Measurements from ENCODE around the gene PHLPP1. TPM values are rescaled to one million over a fixed set of nuclear protein-coding genes. Genes with fewer than 3 reads are reported as not detected.

PHLPP1 gene
- polyA plus RNA-seq, 2 of the 4 experiments (the other 2 are of a cell fraction), result 6.5 to 12.1 TPM

DNA sequence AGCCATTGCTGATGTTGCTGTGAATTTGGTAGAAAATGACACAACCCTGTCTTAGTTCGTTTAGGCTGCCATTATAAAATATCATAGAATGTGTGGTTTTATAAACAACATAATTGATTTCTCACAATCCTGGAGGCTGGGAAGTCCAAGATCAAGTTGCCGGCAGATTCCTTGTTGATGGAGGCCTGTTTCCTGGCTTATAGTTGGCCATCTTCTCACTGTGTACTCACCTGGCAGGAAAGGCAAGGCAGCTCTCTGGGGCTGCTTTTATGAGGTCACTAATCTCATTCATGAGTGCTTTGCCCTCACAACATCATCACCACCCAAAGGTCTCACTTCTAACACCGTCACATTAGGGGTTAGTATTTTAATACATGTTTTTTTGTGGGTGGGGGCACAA lies 58.4 kb downstream of the PHLPP1 start:
- no peak for DNase-seq (ENCODE audit: low read depth in 1 of 2, low spot score in 1 of 2)
- Histone ChIP-seq H3K27ac (no peak overlapping the region), H3K4me2 (no peak overlapping the region), H3K4me1 (peaks cover 24% of the 10 kb centered on the region), H3K9me3 (no peaks in the 10 kb centered on the region), H3K4me3 (no peak overlapping the region)
- ATAC-seq, result no peak
- CTCF ChIA-PET, result interaction anchor here (0.9 kb wide), 1 partner anchor 20 kb away, joined by 3 read pairs; no protein-coding TSS in a partner anchor
- 83% methylated on average over 3 of the region's 3 CpGs for WGBS (ENCODE audit: missing lambda C conversion rate)
- TF ChIP-seq RCOR1 (IDR thresholded peaks at IDR 0.05; ENCODE audit: low read depth, low read length) (no peak), NR3C1 (IDR thresholded peaks at IDR 0.05) (no peak), ZC3H11A (IDR thresholded peaks at IDR 0.05) (no peak), HDAC2 (IDR thresholded peaks at IDR 0.05) (no peak), CBX8 (IDR thresholded peaks at IDR 0.05) (no peak), PHF8 (IDR thresholded peaks at IDR 0.05; ENCODE audit: borderline replicate concordance, low read depth) (no peak), HOXB13 (CRISPR knock-in tag; IDR thresholded peaks at IDR 0.05; ENCODE audit: low read depth) (no peak), JUN (IDR thresholded peaks at IDR 0.05) (no peak), RFX5 (IDR thresholded peaks at IDR 0.05) (no peak), SMC3 (IDR thresholded peaks at IDR 0.05) (no peak), FOSL2 (IDR thresholded peaks at IDR 0.05) (no peak), FOSL2 (CRISPR knock-in tag; IDR thresholded peaks at IDR 0.05) (no peak)
- TF ChIP-seq, protein P1, sequence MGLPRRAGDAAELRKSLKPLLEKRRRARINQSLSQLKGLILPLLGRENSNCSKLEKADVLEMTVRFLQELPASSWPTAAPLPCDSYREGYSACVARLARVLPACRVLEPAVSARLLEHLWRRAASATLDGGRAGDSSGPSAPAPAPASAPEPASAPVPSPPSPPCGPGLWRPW (IDR thresholded peaks at IDR 0.05), result no peak
- POLR2A ChIA-PET, result no interaction called here
- no peak for FAIRE-seq

DNA sequence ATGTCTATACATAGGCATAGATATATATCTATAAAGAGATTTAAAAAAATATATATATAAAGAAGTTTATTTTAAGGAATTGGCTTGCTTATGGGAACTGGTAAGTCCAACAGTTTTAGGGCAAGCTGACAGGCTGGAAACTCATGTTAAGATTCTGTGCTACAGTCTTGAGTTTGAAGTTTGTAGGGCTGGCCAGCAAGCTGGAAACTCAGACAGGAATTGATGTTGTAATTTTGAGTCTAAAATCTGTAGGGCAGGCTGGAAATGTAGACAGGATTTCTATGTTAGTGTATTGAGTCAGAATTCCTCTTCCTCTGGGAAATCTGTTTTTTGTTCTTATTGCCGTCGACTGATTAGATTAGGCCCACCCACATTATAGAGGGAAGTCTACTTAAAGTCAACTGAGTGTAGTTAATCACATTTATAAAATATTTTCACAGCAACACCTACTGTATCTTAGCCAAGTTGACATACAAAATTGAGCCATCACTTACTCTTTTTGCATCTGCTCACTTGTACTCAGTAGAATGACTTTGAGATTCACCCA lies 60.8 kb downstream of the PHLPP1 start:
- 96% methylated on average over 2 of the region's 2 CpGs for WGBS (ENCODE audit: missing lambda C conversion rate)
- no peak for TF ChIP-seq MAZ (IDR thresholded peaks at IDR 0.05; ENCODE audit: borderline replicate concordance, low read depth, low read length)
- TF ChIP-seq FOSB (CRISPR knock-in tag; IDR thresholded peaks at IDR 0.05), result no peak
- Histone ChIP-seq H3K27ac (no peak overlapping the region), H3K4me1 (peaks cover 28% of the 10 kb centered on the region), H3K9me3 (no peaks in the 10 kb centered on the region), H3K4me2 (no peak overlapping the region), H3K4me3 (no peak overlapping the region)
- CTCF ChIA-PET, result no interaction called here
- no peak for ATAC-seq
- FAIRE-seq, result no peak
- POLR2A ChIA-PET, result no interaction called here
- no peak for DNase-seq (ENCODE audit: low read depth in 1 of 2, low spot score in 1 of 2)

DNA sequence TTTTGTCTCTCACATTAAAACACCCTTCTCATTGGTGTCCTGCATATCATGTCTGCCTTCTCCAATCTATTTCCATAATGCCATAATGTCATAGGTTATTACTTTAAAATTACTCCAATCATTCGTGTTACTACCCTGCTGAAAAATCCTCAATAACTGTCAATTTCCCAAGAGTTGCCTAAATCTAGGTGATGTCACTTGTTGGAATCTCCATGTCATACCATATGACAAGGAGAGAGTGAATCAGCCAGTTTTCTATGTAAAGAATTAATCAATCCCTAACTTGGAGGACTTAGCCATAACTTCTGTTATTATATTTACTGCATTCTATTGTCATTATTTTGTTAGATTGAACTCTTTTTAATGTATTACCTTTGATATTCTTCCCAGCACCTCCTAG lies 62.5 kb downstream of the PHLPP1 start:
- DNase-seq (ENCODE audit: low read depth in 1 of 2, low spot score in 1 of 2), result no peak
- CTCF ChIA-PET, result no interaction called here
- Histone ChIP-seq H3K9me3 (no peaks in the 10 kb centered on the region), H3K4me2 (0 out of 3 replicates have a peak overlapping the region, but pooled peaks have one; percentile 14), H3K4me1 (peaks cover 44% of the 10 kb centered on the region), H3K4me3 (no peak overlapping the region), H3K27ac (no peak overlapping the region)
- no peak for ATAC-seq
- FAIRE-seq, result no peak
- TF ChIP-seq CBX8 (IDR thresholded peaks at IDR 0.05), result no peak
- TF ChIP-seq, protein P2, sequence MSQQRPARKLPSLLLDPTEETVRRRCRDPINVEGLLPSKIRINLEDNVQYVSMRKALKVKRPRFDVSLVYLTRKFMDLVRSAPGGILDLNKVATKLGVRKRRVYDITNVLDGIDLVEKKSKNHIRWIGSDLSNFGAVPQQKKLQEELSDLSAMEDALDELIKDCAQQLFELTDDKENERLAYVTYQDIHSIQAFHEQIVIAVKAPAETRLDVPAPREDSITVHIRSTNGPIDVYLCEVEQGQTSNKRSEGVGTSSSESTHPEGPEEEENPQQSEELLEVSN (IDR thresholded peaks at IDR 0.05; ENCODE audit: borderline replicate concordance, low read depth), result no peak
- TF ChIP-seq, protein P3, sequence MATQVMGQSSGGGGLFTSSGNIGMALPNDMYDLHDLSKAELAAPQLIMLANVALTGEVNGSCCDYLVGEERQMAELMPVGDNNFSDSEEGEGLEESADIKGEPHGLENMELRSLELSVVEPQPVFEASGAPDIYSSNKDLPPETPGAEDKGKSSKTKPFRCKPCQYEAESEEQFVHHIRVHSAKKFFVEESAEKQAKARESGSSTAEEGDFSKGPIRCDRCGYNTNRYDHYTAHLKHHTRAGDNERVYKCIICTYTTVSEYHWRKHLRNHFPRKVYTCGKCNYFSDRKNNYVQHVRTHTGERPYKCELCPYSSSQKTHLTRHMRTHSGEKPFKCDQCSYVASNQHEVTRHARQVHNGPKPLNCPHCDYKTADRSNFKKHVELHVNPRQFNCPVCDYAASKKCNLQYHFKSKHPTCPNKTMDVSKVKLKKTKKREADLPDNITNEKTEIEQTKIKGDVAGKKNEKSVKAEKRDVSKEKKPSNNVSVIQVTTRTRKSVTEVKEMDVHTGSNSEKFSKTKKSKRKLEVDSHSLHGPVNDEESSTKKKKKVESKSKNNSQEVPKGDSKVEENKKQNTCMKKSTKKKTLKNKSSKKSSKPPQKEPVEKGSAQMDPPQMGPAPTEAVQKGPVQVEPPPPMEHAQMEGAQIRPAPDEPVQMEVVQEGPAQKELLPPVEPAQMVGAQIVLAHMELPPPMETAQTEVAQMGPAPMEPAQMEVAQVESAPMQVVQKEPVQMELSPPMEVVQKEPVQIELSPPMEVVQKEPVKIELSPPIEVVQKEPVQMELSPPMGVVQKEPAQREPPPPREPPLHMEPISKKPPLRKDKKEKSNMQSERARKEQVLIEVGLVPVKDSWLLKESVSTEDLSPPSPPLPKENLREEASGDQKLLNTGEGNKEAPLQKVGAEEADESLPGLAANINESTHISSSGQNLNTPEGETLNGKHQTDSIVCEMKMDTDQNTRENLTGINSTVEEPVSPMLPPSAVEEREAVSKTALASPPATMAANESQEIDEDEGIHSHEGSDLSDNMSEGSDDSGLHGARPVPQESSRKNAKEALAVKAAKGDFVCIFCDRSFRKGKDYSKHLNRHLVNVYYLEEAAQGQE (IDR thresholded peaks at IDR 0.05), result no peak
- POLR2A ChIA-PET, result no interaction called here
- WGBS (ENCODE audit: missing lambda C conversion rate), result 41% methylated on average over 1 of the region's 1 CpG
